Upper lobe of right lung (tissue), 1 donor: ENCODE data around the gene CD40. TPM values are rescaled to one million over a fixed set of nuclear protein-coding genes. Genes with fewer than 3 reads are reported as not detected.

Source experiments
- ATAC-seq: fragments of 200-7000 bp; cut with Tn5 transposase; one replicate; pipeline ENCODE4 v1.9.1; 2020; ENCODE audit warnings: mild to moderate bottlenecking, moderate library complexity
- DNase-seq: peaks from one replicate; pipeline ENCODE4 v3.0.0-alpha.2; 2020
- H3K27ac ChIP-seq: fragments of 200-600 bp; one replicate; pipeline ENCODE4 v1.8.0; 2022
- H3K27me3 ChIP-seq: fragments of 200-600 bp; one replicate; pipeline ENCODE4 v1.8.0; 2022; ENCODE audit warnings: mild to moderate bottlenecking
- H3K36me3 ChIP-seq: fragments of 200-600 bp; one replicate; pipeline ENCODE4 v1.8.0; 2022
- H3K4me1 ChIP-seq: fragments of 200-600 bp; one replicate; pipeline ENCODE4 v1.8.0; 2022
- H3K4me3 ChIP-seq: fragments of 200-600 bp; one replicate; pipeline ENCODE4 v1.8.0; 2022; ENCODE audit warnings: mild to moderate bottlenecking
- H3K9me3 ChIP-seq: fragments of 200-600 bp; one replicate; pipeline ENCODE4 v1.8.0; 2022
- intact Hi-C: fragments of 100-400 bp; cut with DNase I; formaldehyde crosslinking; loops from one replicate; pipeline ENCODE4 v1.11.0; 2022
- total RNA-seq: library from RNA; stranded (reverse); fragmentation: NEBNext Ultra II Directional; extraction: Animal tissue kit (Norgen Biotek cat#: 25700); gene quantifications from one replicate; pipeline ENCODE4 v1.2.1, GENCODE V29; 2021
- TF ChIP-seq, protein P1 (sequence below): fragments of 200-600 bp; IDR thresholded peaks from one replicate; pipeline ENCODE4 v1.8.0; 2022; ENCODE audit warnings: antibody characterized with exemption
- donor health status: DM: no; HTN: yes; CAD: no; lungs with severe emphysema.

The CD40 gene
- total RNA-seq, 1 donor from 2014 or later = 36.8 TPM

DNA sequence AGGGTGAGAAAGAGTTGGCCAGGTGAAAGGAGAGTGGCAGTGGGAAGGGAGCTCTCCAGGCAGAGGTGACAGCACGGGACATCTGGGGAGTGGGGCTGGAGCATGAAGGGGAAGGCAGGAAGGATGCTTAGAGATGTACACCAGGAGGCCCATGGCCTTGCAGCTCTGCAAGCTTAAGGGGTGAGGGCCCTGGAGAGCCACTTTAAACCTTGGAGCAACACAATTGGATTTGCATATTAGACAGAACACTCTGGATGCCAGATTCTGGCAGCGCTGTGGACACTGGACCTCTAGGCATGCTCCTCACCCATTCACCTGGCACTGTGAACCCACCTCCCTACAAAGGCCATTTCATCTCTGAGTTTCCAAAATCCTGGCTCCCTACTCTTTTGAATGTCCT lies 3.7 kb upstream of the CD40 start:
- H3K36me3 ChIP-seq = no peaks in the 10 kb centered on the region
- H3K27me3 ChIP-seq = no peaks in the 10 kb centered on the region
- TF ChIP-seq, protein P1, sequence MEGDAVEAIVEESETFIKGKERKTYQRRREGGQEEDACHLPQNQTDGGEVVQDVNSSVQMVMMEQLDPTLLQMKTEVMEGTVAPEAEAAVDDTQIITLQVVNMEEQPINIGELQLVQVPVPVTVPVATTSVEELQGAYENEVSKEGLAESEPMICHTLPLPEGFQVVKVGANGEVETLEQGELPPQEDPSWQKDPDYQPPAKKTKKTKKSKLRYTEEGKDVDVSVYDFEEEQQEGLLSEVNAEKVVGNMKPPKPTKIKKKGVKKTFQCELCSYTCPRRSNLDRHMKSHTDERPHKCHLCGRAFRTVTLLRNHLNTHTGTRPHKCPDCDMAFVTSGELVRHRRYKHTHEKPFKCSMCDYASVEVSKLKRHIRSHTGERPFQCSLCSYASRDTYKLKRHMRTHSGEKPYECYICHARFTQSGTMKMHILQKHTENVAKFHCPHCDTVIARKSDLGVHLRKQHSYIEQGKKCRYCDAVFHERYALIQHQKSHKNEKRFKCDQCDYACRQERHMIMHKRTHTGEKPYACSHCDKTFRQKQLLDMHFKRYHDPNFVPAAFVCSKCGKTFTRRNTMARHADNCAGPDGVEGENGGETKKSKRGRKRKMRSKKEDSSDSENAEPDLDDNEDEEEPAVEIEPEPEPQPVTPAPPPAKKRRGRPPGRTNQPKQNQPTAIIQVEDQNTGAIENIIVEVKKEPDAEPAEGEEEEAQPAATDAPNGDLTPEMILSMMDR = no peak
- no peak overlapping the region for H3K4me3 ChIP-seq
- intact Hi-C loops = no loop called here
- DNase-seq (no peak), ATAC-seq (no peak)
- H3K9me3 ChIP-seq = no peaks in the 10 kb centered on the region
- no peak overlapping the region for H3K27ac ChIP-seq
- H3K4me1 ChIP-seq = peaks cover 12% of the 10 kb centered on the region

DNA sequence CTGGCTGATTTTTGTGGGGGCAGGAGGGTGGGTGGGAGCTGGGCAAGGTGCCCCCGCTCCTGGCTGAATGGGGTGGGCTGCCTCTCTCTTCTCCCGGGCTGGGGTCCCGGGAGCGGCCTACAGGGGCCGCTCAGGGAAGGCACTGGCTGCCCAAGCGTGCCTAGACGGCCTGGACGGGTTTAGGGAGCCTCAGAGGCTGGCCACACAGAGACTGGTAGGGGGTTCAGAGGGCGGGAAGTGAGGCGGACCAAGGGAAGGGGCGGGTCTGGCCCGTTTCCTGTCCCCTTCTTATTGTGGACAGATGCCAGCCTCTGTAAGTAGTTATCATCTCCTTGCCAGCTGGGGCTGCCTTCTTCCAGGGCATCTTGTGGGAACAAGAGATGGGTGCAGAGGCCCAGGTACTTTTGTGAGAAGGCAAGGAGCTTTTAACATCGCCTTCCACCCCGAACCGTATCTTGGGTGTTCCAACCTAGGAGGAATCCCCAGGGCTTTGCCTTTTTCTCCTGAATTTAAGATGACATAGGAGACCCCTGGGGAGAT lies 437 bp downstream of the CD40 start:
- intact Hi-C loops = no loop called here
- DNase-seq = peak; percentile 71
- ATAC-seq = peak; percentile 66
- Histone ChIP-seq H3K4me1 (peaks cover 25% of the 10 kb centered on the region), H3K36me3 (peaks cover 15% of the 10 kb centered on the region), H3K27ac (peak overlapping the region; percentile 91), H3K27me3 (no peaks in the 10 kb centered on the region), H3K4me3 (peak overlapping the region; percentile 67), H3K9me3 (no peaks in the 10 kb centered on the region)
- TF ChIP-seq, protein P1 = no peak

DNA sequence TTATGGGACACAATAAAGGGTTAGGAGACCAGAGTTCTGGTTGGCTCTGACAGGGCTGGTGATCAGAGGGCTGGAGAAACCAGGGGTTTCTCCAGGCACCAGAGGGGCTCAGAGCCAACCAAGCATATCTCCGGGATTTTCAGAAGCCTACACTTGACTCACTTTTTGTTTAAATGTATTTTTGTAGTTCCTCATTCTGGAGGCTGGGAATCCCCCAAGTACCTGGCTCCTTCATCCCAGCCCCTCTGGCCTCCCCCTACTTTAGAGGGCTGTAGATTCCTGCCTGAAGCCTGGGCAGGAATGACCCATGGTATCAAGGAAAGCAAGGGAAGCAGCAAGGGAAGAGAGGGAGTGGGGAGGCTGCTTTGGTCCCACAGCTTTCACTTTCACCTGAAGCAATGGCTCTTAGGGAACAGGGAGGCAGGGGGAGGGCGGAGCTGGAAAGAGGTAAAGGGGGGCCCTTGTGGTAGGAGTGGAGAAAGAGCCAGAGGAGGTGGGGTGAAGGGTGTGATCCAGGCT lies 973 bp downstream of the CD40 start:
- Histone ChIP-seq H3K36me3 (peaks cover 20% of the 10 kb centered on the region), H3K4me3 (peak overlapping the region; percentile 67), H3K27me3 (no peaks in the 10 kb centered on the region), H3K9me3 (no peaks in the 10 kb centered on the region), H3K27ac (peak overlapping the region; percentile 91), H3K4me1 (peaks cover 25% of the 10 kb centered on the region)
- TF ChIP-seq, protein P1 = no peak
- intact Hi-C loops = no loop called here
- ATAC-seq (peak; percentile 27), DNase-seq (no peak)

DNA sequence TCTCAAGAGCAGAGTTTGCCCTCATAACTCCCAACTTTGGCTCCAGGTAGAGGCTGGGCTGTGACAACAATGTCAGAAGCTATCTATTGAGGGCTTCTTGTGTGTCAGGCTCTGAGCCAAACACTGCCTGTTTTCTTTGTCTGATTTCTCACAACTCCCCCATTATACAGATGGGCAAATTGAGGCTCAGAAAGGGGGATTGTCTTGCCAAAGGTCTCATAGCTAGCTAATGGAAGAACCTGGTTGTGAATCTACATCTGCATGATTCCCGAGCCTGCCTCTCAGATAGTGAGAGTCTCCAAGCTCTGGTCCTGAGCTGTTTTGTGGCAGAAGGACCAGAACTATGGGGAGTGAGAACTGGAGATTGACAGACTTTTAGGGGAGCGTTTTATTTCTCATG lies 1.4 kb downstream of the CD40 start:
- no peak for ATAC-seq
- no peaks in the 10 kb centered on the region for H3K9me3 ChIP-seq
- peaks cover 22% of the 10 kb centered on the region for H3K36me3 ChIP-seq
- H3K4me3 ChIP-seq = peak overlapping the region; percentile 67
- H3K27me3 ChIP-seq = no peaks in the 10 kb centered on the region
- intact Hi-C loops = no loop called here
- TF ChIP-seq, protein P1 = no peak
- H3K4me1 ChIP-seq = peaks cover 25% of the 10 kb centered on the region
- DNase-seq = no peak
- H3K27ac ChIP-seq = peak overlapping the region; percentile 91

DNA sequence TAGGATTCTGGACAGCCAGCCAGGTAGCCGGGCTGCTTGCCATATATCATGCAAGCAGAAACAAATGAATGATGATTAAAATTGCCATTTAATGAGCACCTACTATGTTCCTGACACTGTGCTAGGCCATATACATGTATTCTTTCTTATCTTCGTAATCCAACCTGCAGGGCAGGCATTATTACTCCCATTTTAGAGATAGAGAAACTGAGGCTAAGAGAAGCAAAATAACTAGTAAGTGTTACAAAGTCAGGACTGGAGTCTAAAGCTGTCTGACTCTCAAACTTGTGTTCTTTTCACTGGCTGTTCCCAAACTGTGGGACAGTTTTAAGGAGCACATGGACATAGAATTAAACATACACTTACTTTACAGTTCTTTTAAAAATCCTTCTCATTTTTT lies 2.0 kb downstream of the CD40 start:
- DNase-seq (no peak), ATAC-seq (no peak)
- intact Hi-C loops = no loop called here
- Histone ChIP-seq H3K27me3 (no peaks in the 10 kb centered on the region), H3K27ac (no peak overlapping the region), H3K36me3 (peaks cover 23% of the 10 kb centered on the region), H3K9me3 (no peaks in the 10 kb centered on the region), H3K4me1 (peaks cover 25% of the 10 kb centered on the region), H3K4me3 (no peak overlapping the region)
- TF ChIP-seq, protein P1 = no peak
